ENCODE data around the gene AP4B1.
"Not testable (repeated sequence)": the region's sequence is repeated elsewhere in the genome, so short reads cannot be mapped to it uniquely, and the experiment has no call there.

The AP4B1 gene

DNA sequence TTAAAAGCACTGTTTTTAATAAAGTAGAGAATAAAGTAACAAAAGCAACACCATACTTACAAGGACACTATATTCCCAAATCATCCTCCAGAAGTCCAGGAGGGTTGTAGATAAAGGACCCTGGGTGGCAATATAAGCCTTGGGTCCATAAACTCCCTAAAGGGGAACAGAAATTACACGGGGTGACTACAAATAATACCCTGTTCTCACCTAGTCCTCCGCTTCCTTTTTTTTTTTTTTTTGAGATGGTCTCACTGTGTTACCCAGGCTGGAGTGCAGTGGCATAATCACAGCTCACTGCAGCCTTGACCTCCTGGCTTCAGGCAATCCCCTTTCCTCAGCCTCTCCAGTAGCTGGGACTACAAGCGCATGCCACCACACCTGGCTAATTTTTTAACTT is 46.2 kb downstream of the AP4B1 start:
- DNase-seq (ENCODE audit: low read depth, low spot score): no peak

DNA sequence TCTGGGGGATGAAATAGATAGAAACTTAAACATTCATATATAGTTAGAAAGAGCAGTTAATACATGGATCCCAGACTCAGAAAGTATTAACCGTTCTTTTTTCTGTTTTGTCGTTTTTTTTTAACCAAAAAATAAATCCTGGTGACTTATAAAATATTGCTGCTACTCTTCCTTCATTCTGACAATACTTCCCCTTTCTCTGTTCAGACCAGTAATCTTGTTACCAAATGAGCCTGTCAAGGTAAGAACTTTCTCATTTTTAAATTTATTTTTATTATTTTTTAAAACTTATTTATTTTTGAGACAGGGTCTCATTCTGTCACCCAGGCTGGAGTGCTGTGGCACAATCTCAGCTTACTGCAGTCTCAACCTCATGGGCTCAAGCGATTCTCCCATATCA is 46.8 kb downstream of the AP4B1 start:
- DNase-seq (ENCODE audit: low read depth, low spot score): no peak

DNA sequence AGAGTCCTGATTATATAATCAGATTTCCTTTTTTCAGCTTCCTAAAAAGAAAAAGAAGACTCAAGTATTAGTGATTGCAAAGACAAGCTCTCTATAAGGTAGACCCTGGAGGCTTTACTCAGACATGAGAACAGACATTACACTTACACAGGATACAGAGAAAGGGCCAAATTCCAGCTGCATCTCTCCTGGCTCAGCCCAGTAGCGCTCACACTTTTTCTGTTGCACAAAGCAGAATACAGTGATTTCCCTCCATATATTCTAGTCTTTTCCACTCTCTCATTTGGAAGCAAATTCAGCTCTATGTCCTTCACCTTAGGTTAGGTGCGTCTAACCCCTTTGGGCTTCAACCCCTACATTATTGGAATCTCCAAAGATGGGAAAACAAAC is 48.2 kb downstream of the AP4B1 start:
- DNase-seq (ENCODE audit: low read depth, low spot score): no peak

DNA sequence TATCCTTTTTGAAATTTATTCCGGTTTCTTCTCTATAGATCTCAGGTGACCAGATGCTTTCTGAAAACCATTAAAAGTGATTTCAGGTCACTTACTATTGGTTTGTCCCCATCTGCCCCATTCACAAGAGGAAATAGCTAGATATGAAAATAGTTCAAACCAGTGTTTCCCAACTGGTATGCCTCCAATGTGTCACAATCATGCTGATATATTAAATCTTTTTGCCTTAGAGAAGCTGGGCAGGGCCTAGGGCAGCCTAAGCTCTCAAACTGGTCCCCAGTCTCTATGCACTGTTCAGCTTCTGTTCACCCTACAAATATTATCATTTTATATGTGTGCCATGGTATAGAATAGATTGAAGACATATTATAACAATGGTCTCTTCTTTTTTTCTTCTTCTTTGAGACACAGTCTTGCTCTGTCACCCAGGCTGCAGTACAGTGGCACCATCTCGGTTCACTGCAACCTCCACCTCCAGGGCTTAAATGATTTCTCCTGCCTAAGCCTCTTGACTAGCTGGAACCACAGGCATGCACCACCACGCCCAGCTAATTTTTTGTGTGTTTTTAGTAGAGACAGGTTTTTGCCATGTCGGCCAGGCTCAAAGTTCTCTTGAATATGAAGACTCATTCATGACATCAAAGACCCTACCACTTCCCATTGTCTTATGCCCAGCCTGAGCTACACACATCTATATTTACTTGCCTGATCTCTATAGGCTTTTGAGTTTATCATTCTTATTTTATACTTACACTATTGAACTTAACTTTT is 48.8 kb downstream of the AP4B1 start:
- DNase-seq (ENCODE audit: low read depth, low spot score): peak; percentile 6

DNA sequence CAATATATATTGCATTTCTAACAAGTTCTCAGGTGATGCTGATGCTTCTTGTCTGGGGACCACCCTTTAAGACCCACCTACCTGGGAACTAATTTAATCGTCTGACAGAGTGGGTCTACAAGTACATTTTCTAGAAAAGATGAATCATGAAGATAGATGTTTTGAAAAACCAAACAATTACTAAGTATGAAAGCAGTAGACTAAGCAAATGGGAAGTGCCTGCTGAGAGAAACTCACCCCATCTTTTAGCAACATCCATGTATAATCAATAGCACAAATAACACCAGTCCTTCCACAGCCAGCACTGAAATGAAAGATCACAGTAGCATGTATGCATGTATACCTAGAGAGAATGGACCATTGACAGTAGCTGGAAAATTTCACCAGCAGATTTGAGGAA is 50.4 kb downstream of the AP4B1 start:
- DNase-seq (ENCODE audit: low read depth, low spot score): no peak

DNA sequence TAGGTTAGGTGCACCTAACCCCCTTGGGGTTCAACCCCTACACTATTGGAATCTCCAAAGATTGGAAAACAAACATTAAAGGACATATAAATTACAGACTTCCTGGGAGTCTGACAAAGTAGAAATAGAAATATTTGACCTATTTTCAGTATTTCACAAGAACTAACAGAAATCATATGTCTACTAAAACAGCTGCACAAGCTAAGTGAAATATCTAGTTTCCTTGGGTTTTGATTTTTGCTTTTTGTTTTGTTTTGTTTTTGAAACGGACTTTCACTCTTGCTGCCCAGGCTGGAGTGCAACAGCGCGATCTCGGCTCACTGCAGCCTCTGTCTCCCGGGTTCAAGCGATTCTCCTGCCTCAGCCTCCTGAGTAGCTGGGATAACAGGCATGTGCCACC is 51.9 kb downstream of the AP4B1 start:
- DNase-seq (ENCODE audit: low read depth, low spot score): not testable (repeated sequence)

DNA sequence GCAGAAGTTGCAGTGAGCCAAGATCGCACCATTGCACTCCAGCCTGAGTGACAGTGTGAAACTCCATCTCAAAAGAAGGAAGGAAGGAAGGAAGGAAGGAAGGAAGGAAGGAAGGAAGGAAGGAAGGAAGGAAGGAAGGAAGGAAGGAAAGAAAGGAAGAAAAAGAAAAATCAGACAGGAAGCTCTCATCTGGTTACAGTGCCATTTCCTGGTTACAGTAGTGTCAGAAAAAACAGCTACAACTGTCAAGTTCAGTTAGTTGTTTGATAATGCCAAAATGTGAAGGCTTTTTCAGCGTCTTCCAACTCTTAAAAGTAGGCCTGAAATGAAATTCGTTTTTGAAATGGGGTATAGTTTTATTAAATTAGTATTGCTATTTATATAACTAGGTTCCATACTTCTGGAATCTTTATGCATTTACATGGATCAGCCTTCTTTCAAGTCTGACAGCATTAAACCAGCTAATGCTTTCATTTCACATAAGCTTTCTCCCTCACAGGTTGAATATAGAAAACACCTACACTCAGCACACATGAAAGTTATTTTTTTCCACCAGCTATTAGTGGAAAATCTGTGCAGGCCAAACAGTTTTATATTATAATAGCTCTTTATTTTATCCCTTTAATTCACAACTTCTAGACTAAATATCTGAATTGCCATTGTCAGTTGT is 54.3 kb downstream of the AP4B1 start:
- no peak for DNase-seq (ENCODE audit: low read depth, low spot score)

DNA sequence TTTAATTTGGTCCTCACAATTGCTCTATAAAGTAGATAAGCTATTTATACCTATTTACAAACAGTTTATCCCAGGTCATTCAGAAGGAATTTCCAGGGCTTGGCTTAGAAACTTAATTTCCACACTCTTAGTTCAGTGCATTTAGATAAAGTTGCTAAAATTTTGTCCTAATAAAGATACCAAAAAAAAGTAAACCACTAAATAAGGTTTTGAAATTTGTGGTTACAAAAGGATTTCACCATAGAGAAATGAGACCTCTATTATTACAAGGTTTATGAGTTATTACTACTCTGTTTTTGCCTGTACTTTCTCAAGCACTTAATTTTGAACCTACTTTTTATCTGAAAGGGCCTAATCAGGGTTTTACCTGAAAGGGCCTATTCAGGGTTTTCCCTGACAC is 55.5 kb downstream of the AP4B1 start:
- DNase-seq (ENCODE audit: low read depth, low spot score): no peak

DNA sequence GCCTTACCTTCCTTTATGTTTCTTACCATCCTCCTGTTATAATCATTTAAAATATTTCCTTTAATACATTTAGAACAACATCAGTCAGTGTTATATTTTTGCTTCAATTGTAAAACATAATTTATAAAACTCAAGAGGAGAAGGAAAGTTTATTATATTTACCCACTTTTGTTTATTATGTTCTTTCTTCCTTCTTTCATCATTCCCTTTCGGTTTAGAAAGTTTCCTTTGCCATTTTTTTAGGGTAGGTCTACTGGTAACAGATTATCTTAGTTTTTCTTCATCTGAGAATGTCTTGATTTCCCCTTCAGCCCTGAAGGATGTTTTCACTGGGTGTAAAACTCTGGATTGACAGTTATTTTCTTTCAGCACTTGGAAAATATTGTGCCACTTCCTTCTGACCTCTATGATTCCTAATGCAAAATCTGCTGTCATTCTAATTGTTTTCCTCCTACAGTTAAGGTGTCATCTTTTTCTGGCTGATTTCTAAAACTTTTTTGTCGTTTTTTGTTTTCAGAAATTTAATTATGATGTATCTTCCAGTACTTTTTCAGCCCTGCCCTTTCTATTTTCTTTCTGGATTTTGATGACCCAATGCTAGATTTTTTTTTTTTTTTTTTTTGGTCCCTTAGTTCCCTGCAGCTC is 58.1 kb downstream of the AP4B1 start:
- no peak for DNase-seq (ENCODE audit: low read depth, low spot score)

Data from astrocyte of the hippocampus (primary cell).